HG02623 (cell line): ENCODE results near the gene GPR4.

ENCODE experiments used
- ATAC-seq: cut with Tn5 transposase; IDR thresholded peaks from one replicate; pipeline ENCODE4 v1.9.1; 2021; ENCODE audit warnings: moderate library complexity; ENCODE audit not compliant: unreplicated experiment

The GPR4 gene

GRCh38 chr19:45590300-45591003 is 11.6 kb downstream of the GPR4 start:
- ATAC-seq: no peak

DNA sequence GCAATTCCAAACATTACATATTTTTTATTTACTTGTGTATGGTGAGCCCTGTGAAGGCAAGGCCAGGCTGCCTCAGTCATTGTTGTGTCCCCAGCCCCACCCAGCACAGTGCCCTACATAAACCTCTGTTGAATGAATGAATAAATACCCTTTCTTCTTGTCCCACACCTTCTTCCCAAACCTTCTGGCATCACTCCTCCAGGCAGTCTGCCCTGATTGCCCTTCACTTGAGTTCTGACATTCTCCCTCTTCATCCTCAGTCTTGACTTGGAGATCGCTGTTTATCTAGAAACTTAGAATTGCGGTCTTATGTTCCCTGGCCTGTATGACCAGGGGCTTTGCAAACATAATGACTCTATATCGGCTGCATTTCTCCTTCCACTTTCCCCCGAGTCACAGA is 12.2 kb downstream of the GPR4 start:
- ATAC-seq: no peak

DNA sequence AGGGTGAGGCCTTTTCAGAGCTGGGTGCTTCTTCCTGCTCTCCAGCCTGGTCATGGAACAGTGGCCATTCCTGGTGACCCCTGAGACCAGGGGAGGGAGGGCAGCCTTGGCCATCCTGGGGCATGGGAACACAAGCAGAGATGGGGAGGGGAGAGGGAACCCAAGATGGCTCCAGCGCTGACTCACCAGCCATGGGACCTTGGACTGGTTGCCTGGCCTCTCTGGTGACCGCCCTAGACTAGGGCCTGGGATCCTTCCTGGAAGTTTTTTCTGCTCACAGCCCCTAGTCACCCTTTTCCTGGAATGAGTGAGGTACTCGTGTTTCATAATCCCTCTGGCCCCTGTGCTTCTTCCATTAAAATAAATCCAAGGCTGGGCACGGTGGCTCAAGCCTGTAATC is 14.1 kb downstream of the GPR4 start:
- ATAC-seq: no peak

DNA sequence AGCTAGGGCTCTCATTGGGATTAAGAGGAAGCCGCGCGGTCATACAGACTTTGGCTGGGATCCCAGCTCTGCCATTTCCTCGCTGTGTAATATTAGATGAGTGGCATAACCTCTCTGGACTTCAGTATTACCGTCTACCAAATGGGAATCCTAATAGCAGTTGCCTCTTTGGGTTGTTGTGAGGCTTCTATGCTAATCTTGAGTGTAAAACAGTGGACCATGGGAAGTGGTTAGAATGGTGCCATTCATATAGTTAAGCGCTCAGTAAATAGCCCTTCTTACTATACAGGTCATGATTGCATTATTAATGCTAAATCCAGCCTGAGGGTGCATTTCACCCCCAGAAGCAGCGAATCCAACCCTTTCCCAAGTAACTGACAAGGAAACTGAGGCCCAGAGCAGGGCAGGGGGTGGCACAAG is 16.8 kb downstream of the GPR4 start:
- no peak for ATAC-seq

- ATAC-seq: peak; percentile 84
Observed at GRCh38 chr19:45584332-45585157, 17.5 kb downstream of the GPR4 start, which contains the start of gene OPA3. Gene OPA3 (minus strand): TSS chr19:45584802. CDS start chr19:45584764, 38 bp downstream.

- no peak for ATAC-seq
Observed at GRCh38 chr19:45581576-45581975, 20.4 kb downstream of the GPR4 start.

- no peak for ATAC-seq
Observed at GRCh38 chr19:45578861-45579260, 23.2 kb downstream of the GPR4 start.

DNA sequence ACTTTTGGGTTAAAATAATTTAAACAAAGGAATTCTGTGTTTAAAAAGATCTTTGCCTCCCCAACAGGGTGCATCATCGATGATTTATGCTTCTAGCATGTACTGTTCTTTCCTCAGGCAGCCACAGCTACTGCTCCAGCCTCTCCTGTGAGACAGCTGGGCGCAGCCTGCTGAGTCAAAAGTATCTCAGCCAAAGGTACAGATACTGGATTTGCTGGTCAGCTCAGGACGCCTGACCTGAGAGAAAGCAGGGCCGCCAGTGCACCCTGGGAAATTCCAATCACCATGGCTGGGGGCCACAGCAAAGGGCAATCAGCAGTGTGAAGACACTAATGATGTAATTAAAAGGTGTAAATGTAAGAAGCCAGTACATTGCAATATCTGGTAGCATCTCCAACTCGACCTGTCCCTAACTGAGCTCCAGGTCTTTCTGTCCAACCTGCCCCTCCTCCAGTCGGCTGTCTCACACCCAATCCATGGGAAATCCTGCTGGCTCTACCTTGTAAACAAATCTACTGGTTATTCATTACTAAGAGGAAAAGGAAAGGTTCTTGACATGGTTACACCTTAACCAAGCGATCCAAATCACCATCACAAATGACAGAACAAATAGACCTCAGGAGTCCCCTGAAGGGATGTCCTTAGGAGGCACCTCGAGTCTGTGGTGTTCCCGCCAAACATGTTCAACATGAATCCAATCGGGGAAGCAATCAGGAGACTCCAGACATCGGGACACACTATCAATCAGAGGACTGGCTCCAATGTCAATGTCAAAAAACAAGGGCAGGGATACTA is 24.7 kb downstream of the GPR4 start:
- no peak for ATAC-seq

- no peak for ATAC-seq
Observed at GRCh38 chr19:45576682-45577081, 25.3 kb downstream of the GPR4 start.

- ATAC-seq: no peak
Observed at GRCh38 chr19:45575216-45575615, 26.8 kb downstream of the GPR4 start.

DNA sequence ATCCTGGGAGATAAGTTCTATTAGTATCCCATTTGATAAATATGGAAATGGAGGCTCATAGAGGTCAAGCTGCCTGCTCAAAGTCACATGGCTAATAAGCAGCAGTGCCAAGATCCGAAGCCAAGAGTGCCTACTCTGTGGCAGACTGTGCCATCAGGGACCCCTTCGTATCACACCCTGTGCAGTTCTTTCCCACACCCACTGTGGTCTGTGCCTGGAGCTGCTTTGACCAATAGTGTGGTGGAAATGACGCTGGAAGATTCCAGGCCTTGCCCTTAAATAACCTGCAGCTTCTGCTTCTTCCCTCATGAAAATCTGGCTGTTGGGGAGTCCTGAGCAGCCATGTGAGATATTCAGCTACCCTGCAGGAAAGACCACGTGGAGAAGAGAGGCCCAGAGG is 27.5 kb downstream of the GPR4 start:
- no peak for ATAC-seq

- no peak for ATAC-seq
Observed at GRCh38 chr19:45571457-45572220, 30.4 kb downstream of the GPR4 start.

GRCh38 chr19:45569619-45570421 is 32.2 kb downstream of the GPR4 start:
- ATAC-seq: no peak

GRCh38 chr19:45568732-45569131 is 33.3 kb downstream of the GPR4 start:
- no peak for ATAC-seq

GRCh38 chr19:45567609-45568008 is 34.4 kb downstream of the GPR4 start:
- ATAC-seq: no peak

GRCh38 chr19:45564131-45564780 is 37.8 kb downstream of the GPR4 start:
- no peak for ATAC-seq

DNA sequence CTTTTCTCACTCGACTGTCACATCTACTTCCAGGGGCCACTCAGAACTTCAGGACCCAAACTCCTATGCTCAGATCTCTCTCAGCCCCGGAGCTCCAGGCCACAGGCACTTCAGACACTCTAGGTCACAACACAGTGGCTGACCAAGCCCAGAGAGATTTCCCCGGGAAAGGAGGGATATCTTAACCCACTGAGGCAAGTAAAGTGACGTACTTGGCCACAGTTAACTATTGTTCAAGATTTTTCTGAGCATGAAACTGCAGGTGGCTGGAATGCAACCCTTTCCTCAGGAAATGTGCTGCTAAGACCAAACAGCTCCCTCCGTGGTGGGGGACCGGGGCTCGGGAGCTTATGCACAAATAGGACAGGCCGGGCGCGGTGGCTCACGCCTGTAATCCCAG is 41.3 kb downstream of the GPR4 start:
- no peak for ATAC-seq

DNA sequence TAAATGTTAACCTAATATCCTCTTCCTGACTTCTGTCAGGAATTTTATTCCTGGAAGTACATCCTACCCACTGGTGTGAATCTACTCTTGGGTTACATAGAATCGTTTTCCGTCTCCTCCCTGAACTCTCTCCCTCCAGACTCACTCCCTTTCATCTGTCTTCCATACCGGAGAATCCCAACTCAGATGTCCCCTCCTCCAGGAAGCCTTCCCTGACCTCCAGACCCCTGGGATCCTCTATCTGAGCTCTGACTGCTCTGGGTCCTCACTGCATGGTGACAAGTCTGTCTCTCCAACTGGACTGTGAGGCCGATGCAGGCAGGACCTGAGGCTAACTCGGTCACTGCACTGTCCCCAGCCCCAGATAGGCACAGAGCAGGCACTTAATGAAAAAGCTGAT is 42.0 kb downstream of the GPR4 start:
- no peak for ATAC-seq

DNA sequence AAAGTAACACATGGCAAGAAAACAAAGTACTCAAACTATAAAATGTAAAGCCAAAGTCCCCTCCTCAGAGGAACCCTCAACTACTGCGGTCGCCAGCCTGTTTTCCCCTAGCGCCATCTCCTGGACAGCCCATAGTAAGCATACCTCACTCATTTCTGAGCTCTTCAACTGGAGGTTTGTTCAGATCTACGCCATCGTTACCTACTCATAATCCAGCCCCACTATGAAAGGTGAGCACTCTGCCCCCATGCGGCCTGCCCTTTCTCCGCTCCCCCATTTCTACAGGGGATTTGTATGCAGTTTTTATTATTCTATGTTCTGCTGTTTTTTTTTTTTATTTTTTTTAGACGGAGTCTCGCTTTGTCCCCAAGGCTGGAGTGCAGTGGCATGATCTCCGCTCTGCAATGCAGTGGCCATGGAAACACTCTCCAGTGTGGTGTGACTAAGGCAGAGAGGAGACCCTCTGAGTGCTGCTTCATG is 43.6 kb downstream of the GPR4 start:
- ATAC-seq: no peak
